OCI-LY7 (cell line): ENCODE results near the gene CCL3. TPM values are rescaled to one million over a fixed set of nuclear protein-coding genes. Genes with fewer than 3 reads are reported as not detected.

Experiments
- BruUV-seq: library from RNA; stranded (reverse); fragments of 400-500 nt; replicated peaks from 2 replicates; lab custom pipeline; 2021; lab: Mats Ljungman, UMichigan
- CTCF ChIA-PET: fragments of 300-600 bp; sonication (Branson Sonifier 250); formaldehyde crosslinking; loops from one replicate; lab custom pipeline; 2022; ENCODE audit warnings: antibody characterized with exemption; ENCODE audit not compliant: unreplicated experiment; lab: Charles Lee
- POLR2A ChIA-PET: fragments of 300-600 bp; sonication (Branson Sonifier 250); formaldehyde crosslinking; loops from one replicate; lab custom pipeline; 2022; ENCODE audit warnings: antibody characterized with exemption; lab: Charles Lee
- DNase-seq: peaks from one replicate; pipeline ENCODE4 v3.0.0-alpha.2; 2015; ENCODE audit warnings: low spot score
- H2AFZ ChIP-seq: fragments of 200-600 bp; sonication (generic), shearing (Covaris generic); 2 replicates; pipeline ENCODE4 v1.6.1; 2014; ENCODE audit warnings: mild to moderate bottlenecking, antibody characterized with exemption, low read length, moderate library complexity
- H3K27ac ChIP-seq: fragments of 200-600 bp; sonication (generic); 2 replicates; pipeline ENCODE4 v1.5.1; 2014; ENCODE audit warnings: mixed run types, low read depth, mild to moderate bottlenecking, moderate library complexity, low read length, inconsistent platforms; ENCODE audit not compliant: poor library complexity, severe bottlenecking
- H3K36me3 ChIP-seq: fragments of 200-600 bp; sonication (generic); 2 replicates; pipeline ENCODE4 v1.6.1; 2014; ENCODE audit warnings: mild to moderate bottlenecking, antibody characterized with exemption, low read length, moderate library complexity, mixed read lengths; ENCODE audit not compliant: insufficient read depth
- H3K4me1 ChIP-seq: fragments of 200-600 bp; sonication (generic); 2 replicates; pipeline ENCODE4 v1.5.1; 2014; ENCODE audit warnings: mild to moderate bottlenecking, low read length; ENCODE audit not compliant: insufficient read depth, poor library complexity, severe bottlenecking
- H3K4me2 ChIP-seq: fragments of 200-600 bp; sonication (generic); 2 replicates; pipeline ENCODE4 v1.6.1; 2014; ENCODE audit warnings: mild to moderate bottlenecking, low read length
- H3K4me3 ChIP-seq: fragments of 200-600 bp; sonication (generic); 2 replicates; pipeline ENCODE4 v1.5.1; 2014; ENCODE audit warnings: mild to moderate bottlenecking, low read depth, low read length; ENCODE audit not compliant: poor library complexity, severe bottlenecking
- H3K79me2 ChIP-seq: fragments of 200-600 bp; sonication (generic); 2 replicates; pipeline ENCODE4 v1.6.1; 2016; ENCODE audit warnings: low read depth, mild to moderate bottlenecking, low read length, moderate library complexity, mixed read lengths; ENCODE audit not compliant: insufficient read depth
- H3K9me2 ChIP-seq: fragments of 200-600 bp; sonication (generic); 2 replicates; pipeline ENCODE4 v1.6.1; 2016; ENCODE audit warnings: mild to moderate bottlenecking, low read length, mixed read lengths; ENCODE audit not compliant: insufficient read depth
- H3K9me3 ChIP-seq: fragments of 200-600 bp; sonication (generic); 2 replicates; pipeline ENCODE4 v1.6.1; 2014; ENCODE audit warnings: mild to moderate bottlenecking, mixed run types, low read length, mixed read lengths
- H4K20me1 ChIP-seq: fragments of 200-600 bp; sonication (generic); 2 replicates; pipeline ENCODE4 v1.6.1; 2014; ENCODE audit warnings: mild to moderate bottlenecking, antibody characterized with exemption, low read length, moderate library complexity, mixed read lengths; ENCODE audit not compliant: insufficient read depth
- CTCF ChIP-seq: fragments of 200-600 bp; sonication (generic); conservative IDR thresholded peaks from 2 replicates; pipeline ENCODE4 v1.5.1; 2014; ENCODE audit warnings: mild to moderate bottlenecking, antibody characterized with exemption, low read length, moderate library complexity, mixed read lengths
- EZH2phosphoT487 ChIP-seq: fragments of 200-600 bp; sonication (generic); IDR thresholded peaks from 2 replicates; pipeline ENCODE4 v1.6.1; 2018; ENCODE audit warnings: low read depth, borderline replicate concordance, mild to moderate bottlenecking, mixed run types, antibody characterized with exemption, low read length, moderate library complexity, mixed read lengths
- intact Hi-C: fragments of 100-400 bp; cut with micrococcal nuclease; formaldehyde crosslinking; loops from one replicate; pipeline ENCODE4 v1.10.0; 2022; ENCODE audit not compliant: unreplicated experiment
- total RNA-seq, 2 experiments: library from RNA; depleted of rRNA in 1 of 2; stranded (reverse); fragments of >200 nt in 1 of 2; shearing (Covaris generic) in 1 of 2; gene quantifications; 2 replicates each; pipeline ENCODE4 v1.2.3, GENCODE V29; 2014 to 2022

CCL3 gene
- total RNA-seq, 2 experiments from 2014 or later, result not detected

- H3K4me1 ChIP-seq, result no peaks in the 10 kb centered on the region
- POLR2A ChIA-PET, result no interaction called here
- TF ChIP-seq EZH2phosphoT487 (no peak), CTCF (no peak)
- CTCF ChIA-PET, result no interaction called here
- no peak overlapping the region for H3K27ac ChIP-seq
- no peak overlapping the region for H2AFZ ChIP-seq
- H3K4me2 ChIP-seq, result no peak overlapping the region
- H4K20me1 ChIP-seq, result no peaks in the 10 kb centered on the region
- no peaks in the 10 kb centered on the region for H3K36me3 ChIP-seq
- intact Hi-C loops, result loop anchor here (10.0 kb wide), 1 partner anchor 97 kb away; no protein-coding TSS in a partner anchor
- no peaks in the 10 kb centered on the region for H3K9me3 ChIP-seq
- H3K9me2 ChIP-seq, result no peaks in the 10 kb centered on the region
- no peak overlapping the region for H3K4me3 ChIP-seq
- DNase-seq, result no peak
- BruUV-seq, result no TSS peak
- no peaks in the 10 kb centered on the region for H3K79me2 ChIP-seq
Observed at GRCh38 chr17:36071751-36072150, 18.2 kb downstream of the CCL3 start.

GRCh38 chr17:36070427-36070826, 19.5 kb downstream of the CCL3 start:
- no TSS peak for BruUV-seq
- Histone ChIP-seq H3K36me3 (no peaks in the 10 kb centered on the region), H3K4me2 (no peak overlapping the region), H3K27ac (no peak overlapping the region), H2AFZ (no peak overlapping the region), H3K4me1 (no peaks in the 10 kb centered on the region), H3K4me3 (no peak overlapping the region), H4K20me1 (no peaks in the 10 kb centered on the region), H3K9me3 (no peaks in the 10 kb centered on the region), H3K9me2 (no peaks in the 10 kb centered on the region), H3K79me2 (no peaks in the 10 kb centered on the region)
- TF ChIP-seq EZH2phosphoT487 (no peak), CTCF (no peak)
- CTCF ChIA-PET, result interaction anchor here (0.5 kb wide), 2 partner anchors 20 to 306 kb away, joined by 3 read pairs; no protein-coding TSS in a partner anchor
- intact Hi-C loops, result loop anchor here (10.0 kb wide), 1 partner anchor 96 kb away; no protein-coding TSS in a partner anchor
- DNase-seq, result no peak
- POLR2A ChIA-PET, result no interaction called here

- Histone ChIP-seq H2AFZ (no peak overlapping the region), H3K36me3 (no peaks in the 10 kb centered on the region), H3K4me1 (no peaks in the 10 kb centered on the region), H3K9me3 (no peaks in the 10 kb centered on the region), H3K9me2 (no peaks in the 10 kb centered on the region), H4K20me1 (no peaks in the 10 kb centered on the region), H3K27ac (no peak overlapping the region), H3K79me2 (no peaks in the 10 kb centered on the region), H3K4me3 (no peak overlapping the region), H3K4me2 (no peak overlapping the region)
- POLR2A ChIA-PET, result interaction anchor here (1.0 kb wide), 1 partner anchor 94 kb away, joined by 3 read pairs; no protein-coding TSS in a partner anchor
- TF ChIP-seq EZH2phosphoT487 (no peak), CTCF (no peak)
- CTCF ChIA-PET, result no interaction called here
- intact Hi-C loops, result no loop called here
- BruUV-seq, result no TSS peak
- DNase-seq, result no peak
Observed at GRCh38 chr17:36069136-36069535, 20.8 kb downstream of the CCL3 start.
